Activated gamma-delta T cell treated with anti-CD3 and anti-CD28 coated beads, Interleukin-2, amount 50 U/mL, for 16 hours (primary cell): ENCODE data around the gene MOB3A.

ENCODE experiments used
- DNase-seq: peaks from one replicate; pipeline ENCODE4 v3.0.0-alpha.2; 2020; ENCODE audit warnings: low read depth

Gene MOB3A

DNA sequence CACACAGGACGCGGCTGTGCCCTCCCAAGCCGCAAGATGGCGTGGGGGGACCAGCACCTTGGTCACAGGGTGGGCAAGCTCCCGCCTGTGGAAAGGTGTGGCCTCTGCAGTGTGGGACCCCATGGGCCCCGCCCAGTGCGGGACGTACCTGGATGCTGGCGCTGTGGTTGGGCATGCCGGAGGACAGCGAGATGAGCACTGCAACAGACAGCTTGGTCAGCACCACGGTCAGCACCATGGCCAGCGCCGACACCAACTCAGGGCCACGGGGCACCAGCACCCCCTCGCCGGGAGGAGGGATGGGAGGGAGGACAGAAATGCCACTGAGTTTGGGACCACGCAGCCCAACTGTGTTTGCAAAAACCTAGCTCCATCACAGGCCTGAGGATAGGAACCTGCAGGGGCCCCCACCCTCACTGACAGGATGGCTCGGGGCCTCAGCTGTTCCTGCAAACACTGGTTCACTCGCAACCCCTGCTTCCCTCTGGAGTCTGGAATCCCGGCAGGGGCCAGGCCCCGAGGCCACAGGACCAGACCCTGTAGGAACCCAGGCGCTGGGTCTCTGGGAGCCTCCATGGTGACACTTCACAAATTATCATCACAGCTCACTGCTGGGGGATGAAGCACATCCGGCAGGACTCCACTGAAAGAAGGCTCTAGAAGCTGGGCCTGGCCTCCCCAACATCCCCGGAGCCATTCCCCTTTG lies 27.7 kb upstream of the MOB3A start:
- no peak for DNase-seq

DNA sequence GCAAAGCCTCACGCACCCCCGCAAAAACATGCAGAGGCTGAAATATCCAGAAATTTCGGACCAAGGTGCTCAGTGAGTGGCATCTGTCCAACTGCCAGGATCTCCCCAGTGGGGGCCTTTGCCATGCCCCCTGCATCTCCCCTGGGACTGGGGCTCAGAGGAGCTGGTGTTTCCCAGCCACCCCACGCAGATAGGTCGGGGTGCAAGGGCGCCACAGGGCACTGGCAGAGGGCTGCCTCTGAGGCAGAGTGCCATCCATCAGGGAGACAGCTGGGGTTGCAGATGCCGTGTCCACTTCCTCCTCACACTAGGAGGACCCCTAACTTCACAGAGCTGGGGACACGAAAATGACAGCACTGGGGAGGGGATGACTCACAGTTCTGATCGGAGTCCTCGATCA lies 26.9 kb upstream of the MOB3A start:
- no peak for DNase-seq

DNA sequence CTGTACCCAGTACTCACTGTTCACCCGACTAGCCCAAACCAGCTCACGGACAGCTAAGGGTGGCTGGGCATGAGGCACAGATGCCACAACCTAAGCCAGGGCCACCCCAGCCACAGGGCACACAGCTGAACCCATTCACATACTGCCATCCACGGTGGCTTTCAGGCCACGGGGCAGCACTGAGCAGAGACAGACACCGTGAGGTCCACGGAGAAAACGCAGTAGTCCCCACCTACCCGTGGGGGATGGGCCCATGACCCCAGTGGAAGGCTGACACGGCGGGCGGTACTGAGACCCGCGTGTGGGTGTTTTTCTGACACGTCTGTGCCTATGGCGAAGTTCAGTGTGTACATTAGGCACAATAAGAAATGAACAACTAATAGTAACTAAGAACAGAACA lies 26.1 kb upstream of the MOB3A start:
- DNase-seq, result no peak

DNA sequence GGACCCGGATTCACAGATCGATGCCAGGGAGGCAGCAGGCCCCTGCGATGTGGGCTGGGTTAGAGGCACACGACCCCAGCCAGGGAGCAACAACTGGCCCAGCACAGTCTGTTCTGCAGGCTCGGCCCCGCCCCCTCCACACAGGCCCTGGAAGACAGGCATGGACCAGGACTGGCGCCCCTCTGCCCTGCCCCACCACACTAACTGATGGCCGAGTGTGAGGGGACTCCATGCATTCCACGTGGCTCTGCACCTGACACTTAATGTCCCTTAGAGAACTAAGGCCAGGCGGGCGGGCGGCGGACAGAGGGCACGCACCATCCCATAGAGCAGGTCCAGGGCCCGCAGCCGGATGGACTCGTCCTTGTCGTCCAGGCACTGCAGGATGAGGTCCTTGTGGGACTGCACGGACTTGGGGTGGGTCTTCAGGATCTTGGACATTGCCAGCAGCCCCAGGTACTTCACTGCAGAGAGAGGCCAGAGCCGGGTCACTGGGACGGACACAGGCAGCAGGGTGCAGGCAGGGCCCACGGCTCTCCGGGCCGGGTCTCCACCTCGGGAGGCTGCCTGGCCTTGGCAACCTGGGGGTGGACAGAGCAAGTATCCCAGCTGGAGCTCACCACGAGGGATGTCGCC lies 25.4 kb upstream of the MOB3A start:
- DNase-seq, result no peak

DNA sequence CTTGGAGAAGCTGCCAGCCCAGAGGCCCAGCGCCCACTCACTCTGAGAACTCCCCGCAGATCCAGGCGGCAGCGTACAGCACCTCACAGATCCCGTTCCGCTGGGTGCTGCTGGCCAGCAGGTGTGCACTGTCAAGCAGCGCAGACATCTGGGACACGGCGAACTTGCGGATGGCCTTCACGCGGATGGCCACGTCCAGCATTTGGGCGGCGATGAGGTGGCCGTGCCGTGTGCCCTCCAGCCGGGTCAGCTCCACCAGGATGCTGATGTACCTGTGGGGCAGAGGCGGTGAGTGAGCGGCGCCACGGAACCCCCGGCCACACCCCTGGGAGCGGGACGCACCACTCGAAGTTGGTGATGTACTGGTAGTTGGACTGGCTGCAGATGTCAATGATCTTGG lies 24.7 kb upstream of the MOB3A start:
- DNase-seq, result no peak

DNA sequence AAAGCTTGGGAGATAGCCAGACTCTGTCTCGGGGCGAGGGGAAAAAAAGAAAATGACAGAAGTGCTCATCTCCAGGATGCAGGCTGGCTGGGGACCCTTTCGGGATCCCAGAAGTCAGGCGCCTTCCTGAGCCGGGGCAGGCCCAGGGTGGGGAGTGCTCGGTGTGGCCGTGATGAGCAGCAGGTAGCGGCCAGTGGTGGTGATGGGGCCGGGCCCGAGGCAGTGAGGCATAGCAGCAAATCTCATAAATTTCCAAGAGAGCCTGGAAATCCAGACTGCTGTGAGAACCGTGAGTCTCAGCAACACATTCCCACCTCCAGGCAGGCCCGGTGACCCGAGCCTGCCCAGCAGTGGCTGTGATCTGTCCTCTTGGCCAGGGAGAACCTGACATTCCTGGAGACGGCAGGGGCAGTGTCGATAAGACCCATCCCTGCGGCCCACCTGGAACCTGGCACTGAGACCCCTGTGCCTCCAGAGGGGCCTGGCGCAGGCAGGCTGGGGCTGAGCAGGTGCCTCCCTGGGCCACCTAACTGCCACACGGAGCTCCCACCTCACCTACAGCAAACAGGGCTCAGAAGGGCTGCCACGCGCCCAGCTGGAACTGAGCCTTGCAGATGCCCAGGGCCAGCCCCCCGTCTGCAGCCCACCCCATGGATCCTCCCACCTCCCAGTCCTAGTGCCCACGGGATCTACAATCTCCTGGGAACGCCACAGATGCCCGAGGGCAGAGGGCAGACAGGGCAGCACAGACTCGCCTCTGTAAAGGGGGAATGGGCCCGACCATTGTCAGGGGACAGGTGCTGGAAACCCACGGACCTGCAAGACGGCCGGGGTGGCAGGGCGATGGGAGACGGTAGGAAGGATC lies 24.0 kb upstream of the MOB3A start:
- DNase-seq, result no peak

DNA sequence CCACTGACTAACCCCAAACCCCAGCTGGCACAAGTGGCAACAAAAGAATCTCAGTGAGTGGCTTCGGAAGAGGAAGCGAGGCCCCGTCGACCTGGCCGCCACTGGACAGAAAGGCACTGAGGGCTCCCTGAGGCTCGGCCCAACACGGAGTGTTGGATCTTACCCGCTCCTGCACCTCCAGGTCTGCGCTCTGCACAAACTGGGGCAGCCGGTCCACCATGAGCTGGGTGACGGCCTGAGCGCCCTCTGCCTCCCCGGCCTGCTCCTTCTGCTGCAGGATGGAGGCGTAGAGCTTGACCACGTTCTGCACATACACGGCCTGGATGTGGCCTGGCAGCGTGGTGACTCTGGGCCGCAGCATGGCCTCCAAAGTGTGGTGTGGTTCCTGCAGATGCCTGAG lies 22.3 kb upstream of the MOB3A start:
- DNase-seq, result no peak

DNA sequence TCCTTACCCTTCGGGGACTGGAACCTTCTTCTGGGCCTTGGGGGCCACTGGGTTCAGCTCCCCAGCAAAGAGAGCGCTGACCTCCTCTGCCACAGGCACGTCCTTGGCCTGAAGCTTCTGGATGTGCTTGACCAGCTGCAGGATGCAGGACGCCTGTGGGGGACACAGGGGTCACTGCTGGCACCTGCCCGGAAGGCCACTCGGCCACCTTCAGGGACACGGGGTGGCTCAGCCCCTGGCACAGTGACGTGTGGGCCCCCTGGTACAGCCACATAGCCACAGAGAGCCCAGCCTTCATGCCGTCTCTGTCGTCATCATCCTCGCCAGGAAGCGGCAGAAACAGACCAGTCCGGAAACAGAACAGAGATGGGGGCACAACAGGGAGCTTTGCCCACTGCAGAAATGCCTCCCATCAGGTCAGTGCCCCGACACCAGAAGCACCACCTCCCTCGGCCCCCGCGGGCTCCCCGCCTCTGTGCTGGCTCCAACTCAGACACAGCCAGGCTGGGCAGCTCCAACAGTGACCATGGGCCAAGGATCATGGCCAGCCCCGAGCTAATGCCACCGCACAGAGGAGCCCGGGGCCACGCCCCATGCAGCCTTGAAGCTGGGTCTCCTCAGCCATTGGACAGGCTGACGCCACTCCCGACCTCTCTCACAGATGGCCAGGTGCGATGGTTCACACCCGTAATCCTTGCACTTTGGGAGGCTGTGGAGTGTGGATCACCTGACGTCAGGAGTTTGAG lies 21.3 kb upstream of the MOB3A start:
- no peak for DNase-seq

DNA sequence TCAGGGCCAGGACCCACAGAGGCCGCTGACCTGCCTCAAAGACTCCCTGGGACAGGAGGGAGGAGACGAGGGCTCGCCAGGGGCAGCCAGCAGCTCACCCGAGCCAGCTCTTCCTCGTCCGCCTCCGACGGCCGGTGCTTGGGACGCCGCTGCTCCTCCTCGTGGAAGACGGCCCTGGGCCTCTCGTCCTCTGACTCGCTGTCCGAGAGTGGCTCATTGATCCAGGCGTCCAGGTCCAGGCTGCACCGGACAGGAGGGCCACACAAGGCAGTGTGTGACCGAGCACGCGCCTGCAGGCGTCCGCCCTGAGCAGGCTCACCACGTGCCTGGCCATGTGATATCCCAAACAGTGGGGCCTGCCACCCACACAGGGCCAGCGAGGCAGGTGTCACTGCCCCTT lies 20.4 kb upstream of the MOB3A start:
- DNase-seq, result no peak

DNA sequence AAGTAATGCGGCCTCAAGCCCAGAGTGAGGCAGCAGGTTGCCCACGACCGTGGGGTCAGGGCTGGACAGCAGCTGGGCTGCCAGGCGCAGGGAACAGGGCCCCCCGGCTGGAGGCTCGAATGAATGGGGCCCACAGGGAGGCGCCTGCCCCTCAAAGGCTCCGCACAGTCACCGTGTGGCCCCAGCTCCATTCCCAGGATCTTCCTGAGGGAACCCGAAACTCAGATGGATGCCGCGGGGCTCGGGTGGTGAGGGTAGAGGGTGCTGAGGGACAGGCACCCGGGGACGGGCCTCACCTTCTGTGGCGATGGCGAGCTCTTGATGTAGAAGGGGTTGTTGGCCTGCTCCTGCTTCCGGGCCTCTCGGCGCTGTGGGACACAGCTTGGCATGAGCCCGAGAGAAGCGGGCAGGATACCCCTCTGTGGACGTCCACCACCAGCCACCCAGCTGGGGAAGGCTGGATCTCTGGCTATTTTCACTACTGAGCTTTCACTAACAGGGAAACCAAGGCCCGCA lies 19.8 kb upstream of the MOB3A start:
- no peak for DNase-seq

DNA sequence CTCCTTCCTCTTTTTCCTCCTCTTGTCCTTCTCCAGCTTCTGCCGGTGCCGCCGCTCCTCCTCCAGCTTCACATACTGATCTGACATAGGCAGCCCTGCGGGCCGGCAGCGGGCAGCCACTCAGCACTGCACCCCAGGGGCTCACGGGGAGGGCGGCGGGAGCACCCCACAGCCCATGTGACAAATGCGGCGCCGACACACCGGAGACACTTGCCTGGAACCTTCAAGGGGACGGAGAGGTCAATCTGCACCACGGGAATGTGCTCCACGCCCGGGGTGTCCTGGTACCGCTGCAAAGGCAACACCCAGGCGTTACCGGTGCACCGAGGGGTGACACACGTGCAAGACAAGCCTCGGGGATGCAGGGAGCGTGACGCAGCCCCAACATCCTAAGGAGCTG lies 19.2 kb upstream of the MOB3A start:
- DNase-seq, result no peak

DNA sequence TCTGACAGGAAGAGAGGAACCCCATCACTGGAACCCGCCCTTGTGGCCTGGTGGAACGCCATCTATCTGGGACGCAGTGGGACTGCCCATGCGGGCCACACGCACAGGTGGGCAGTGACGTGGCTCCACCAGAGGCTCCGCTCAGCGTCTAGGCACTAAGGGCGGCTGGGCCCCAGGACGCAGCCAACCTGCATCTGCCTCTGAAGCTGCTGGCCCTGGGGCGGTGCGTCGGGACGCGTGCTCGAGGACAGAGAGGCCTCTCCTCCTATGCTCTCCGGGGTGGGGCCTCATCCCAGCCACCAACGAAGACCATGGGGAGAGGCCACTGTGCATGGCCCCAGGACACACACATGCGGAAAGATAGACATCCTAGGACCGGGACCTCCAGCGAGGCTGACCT lies 18.7 kb upstream of the MOB3A start:
- no peak for DNase-seq

DNA sequence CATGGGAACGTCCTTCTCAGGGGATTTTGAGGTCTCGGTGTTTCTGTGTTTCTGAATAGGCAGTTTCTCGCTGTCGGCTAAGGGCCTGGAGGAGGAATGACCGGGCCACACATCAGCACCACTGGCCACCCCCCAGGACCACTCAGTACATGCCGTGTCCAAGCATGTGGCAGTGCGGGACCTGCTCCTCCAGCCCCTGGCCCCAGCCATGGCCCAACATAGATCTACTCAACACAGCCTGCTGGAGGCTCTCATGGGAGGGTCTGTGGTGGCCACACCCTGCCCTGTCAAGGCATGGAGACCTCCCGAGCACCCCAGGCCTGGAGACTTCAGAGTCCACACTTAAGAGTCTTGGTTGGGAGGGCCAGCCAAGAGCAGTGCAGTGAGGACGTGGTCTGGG lies 18.1 kb upstream of the MOB3A start:
- DNase-seq, result no peak

DNA sequence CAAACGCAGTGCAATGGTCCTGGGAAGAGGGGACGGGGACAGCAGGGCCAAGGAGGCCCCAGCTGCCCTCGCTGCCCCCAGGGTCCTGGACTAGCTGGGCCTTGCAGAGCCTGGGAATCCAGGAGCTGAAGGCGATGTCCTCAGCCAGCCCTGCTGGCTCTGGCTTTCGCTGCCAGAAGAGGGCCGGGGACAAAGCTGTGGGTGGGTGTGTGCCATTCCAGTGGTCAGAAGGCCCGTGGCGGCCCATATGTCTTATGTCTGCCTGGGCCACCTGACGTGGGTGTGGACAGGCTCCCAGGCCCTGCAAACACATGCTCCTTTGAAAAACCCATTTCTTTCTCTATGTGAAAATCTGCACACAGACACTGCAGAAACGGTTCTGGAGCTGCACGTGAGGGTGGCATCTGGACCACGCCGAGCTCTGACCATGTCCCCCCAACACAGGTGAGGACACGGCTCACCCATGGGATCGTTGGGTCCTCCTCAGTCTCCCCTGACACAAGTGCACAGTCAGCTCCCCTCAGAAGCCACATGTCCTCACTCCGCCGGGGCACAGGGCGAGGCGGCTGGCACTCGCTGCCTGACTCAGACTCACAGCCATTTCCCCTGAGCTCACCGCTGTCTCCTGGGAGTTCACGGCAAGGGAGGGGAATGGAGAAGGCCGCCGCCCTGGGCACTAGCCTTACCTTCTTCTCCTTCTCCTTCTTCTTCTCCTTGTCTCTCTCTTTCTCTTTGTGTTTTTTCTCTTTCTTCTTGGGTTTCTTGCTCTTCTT lies 17.5 kb upstream of the MOB3A start:
- no peak for DNase-seq

DNA sequence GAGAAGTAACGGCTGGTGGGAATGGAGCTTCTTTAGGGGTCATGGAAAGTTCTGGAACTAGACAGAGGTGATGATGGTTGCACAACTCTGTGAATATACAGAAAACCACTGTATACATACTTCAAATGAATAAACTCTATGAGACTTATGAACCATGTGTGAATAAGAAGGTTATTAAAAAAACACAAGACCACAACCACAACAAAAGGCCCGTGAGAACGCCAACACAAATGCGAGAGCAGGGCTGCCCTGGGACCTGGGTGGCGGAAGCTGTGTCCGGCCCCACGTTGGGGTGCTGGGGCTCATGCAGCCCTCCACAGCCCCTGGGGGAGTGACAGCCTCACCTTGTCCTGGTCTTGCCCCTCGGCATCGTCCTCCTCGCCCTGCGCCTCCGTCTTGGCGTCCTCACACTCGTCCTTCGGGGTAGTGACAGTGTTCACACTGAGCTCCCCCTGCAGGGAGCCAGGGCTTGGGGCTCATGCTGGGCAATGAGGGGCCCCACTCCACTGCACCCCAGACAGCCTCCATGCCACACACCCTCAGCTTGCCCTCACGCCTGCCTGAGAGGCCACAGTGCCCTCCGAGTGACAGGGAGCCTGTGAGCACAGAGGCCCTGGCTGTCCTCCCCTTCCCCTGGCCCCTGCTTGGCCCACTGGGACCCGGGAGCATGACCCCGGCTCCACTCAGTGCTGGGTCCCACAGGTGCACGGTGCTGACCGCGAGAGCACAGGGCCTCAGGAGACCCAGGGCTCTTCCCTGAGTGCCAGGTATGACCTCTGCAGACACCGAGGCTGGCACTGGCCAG lies 16.6 kb upstream of the MOB3A start:
- DNase-seq, result peak; percentile 22

DNA sequence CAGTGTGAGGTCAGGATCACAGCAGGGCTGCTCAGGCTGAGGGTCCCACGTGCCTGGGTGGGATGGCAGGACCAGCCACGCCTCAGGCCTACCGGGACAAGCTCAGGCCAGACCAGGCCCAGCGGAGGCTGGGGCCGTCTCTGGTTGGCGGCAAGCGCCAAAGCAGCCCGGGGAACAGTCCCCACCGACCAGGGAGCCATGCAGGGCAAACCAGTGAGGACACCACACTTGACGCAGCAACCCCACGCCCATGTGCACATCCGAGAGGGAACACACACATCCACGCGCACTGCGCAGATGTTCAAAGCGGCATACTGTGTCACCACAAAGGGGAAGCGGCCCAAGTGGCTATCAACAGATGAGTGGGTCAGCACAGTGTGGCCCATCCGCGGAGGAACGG lies 15.8 kb upstream of the MOB3A start:
- DNase-seq, result no peak

DNA sequence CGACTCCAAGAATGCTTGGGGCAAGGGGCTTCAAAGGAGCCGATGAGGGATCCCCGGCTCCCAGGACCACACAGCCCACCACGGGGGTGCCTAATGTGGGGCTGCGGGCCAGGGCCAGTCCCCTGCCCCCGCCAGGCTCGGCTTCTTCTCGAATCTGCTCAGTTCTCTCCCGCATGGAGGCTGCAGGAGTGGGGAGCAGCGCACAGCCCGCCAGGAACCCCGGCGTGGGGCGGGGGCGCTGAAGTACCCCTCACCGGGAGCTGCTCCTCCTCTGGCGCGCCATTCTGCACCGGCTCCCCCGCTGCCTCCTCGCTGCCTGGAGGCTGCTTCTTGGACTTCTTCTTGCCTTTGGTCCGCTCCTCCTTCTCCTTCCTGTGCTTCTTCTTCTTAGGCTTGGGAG lies 15.3 kb upstream of the MOB3A start:
- no peak for DNase-seq

DNA sequence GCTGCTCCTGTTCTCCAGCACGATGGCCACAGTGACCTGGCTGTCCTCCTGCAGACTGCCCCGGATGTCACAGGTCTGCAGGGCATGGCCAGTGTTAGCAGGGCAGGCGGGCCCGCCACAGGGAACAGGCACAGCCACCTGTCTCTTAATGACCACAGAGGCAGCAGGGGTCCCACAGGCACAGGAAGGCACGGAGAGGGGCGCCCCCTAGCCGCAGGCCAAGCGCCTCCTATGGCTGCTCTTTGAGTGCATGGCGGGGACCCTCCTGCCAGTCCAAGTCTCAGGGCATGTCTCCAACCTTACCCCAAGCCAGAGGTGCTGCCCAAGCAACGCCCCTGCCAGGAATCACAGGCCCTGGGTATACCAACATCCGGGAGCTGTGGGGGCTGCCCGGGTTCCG lies 14.7 kb upstream of the MOB3A start:
- DNase-seq, result no peak

DNA sequence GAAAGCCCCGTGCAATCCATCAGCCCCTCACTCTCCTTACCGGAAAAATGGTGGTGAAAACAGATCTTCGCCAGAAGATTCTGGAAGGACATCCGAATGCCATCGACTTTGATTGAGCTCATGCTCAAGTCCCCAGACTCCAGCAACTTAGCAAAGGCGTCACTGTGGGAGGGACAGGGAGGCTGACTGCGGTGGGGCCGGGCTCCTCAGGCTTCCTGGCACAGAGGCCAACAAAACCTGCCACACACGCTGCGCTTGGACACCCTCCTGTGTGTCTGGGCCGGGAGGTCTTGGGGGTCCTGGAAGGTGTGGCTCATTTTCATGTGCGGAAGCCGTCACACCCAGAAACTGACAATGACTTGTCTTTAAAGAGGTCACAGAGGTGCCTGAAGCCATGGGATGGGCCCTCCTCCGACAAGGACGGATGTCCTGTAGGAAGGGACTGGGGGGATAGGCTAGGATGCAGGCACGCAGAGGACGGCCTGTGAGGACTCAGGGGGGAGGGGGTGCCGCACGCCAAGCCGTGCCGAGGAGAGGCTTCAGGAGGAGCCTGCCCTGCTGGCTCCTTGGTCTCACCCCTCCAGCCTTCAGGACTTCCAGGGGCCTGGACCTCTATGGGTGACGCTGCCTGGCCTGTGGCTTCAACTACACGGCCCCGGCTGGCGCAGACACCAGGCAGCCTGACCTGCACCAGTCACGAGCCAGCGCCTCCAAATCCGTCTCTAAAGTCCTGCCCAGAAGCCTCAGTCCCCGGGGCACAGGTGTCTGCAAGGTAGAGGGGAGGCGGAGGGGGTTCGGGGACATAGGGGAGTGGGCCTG lies 13.1 kb upstream of the MOB3A start:
- no peak for DNase-seq
